ENCODE measurements around the gene FLT3.
"Not testable (repeated sequence)": the region's sequence is repeated elsewhere in the genome, so short reads cannot be mapped to it uniquely, and the experiment has no call there.

The FLT3 gene

GRCh38 chr13:27971236-27971645 lies 129.1 kb downstream of the FLT3 start:
- DNase-seq, result no peak

- no peak for DNase-seq
These were observed 129.8 kb downstream of the FLT3 start for GRCh38 chr13:27970382-27971235.

- no peak for DNase-seq
These were observed 130.5 kb downstream of the FLT3 start for GRCh38 chr13:27969866-27970229.

GRCh38 chr13:27969082-27969865 lies 131.1 kb downstream of the FLT3 start, which contains the start of gene CDX2:
Gene CDX2, minus strand, starts transcription at chr13:27969315. Its CDS starts 309 bp downstream, at chr13:27969006.
- no peak for DNase-seq

- DNase-seq, result no peak
These were observed 131.9 kb downstream of the FLT3 start for GRCh38 chr13:27968316-27969081.

- no peak for DNase-seq
These were observed 132.6 kb downstream of the FLT3 start for GRCh38 chr13:27967736-27968315.

- DNase-seq, result no peak
These were observed 133.1 kb downstream of the FLT3 start for GRCh38 chr13:27967203-27967735.

GRCh38 chr13:27966641-27967202 lies 133.7 kb downstream of the FLT3 start:
- no peak for DNase-seq

GRCh38 chr13:27965740-27966640 lies 134.4 kb downstream of the FLT3 start:
- no peak for DNase-seq

- no peak for DNase-seq
These were observed 135.0 kb downstream of the FLT3 start for GRCh38 chr13:27965343-27965739.

GRCh38 chr13:27964741-27965323 lies 135.5 kb downstream of the FLT3 start:
- no peak for DNase-seq

- not testable (repeated sequence) for DNase-seq
These were observed 136.2 kb downstream of the FLT3 start for GRCh38 chr13:27964206-27964605.

GRCh38 chr13:27963491-27963890 lies 136.9 kb downstream of the FLT3 start:
- no peak for DNase-seq

GRCh38 chr13:27962982-27963381 lies 137.4 kb downstream of the FLT3 start:
- DNase-seq, result no peak

- no peak for DNase-seq
These were observed 138.1 kb downstream of the FLT3 start for GRCh38 chr13:27962128-27962841.

GRCh38 chr13:27961227-27962085 lies 138.9 kb downstream of the FLT3 start:
- no peak for DNase-seq

GRCh38 chr13:27960362-27961226 lies 139.8 kb downstream of the FLT3 start:
- DNase-seq, result no peak

- DNase-seq, result no peak
These were observed 140.4 kb downstream of the FLT3 start for GRCh38 chr13:27959976-27960361.

Measured in NCI-H187 (cell line).